ENCODE results near the gene GAPT.

Gene GAPT

GRCh38 chr5:58490402-58491050 is 709 bp upstream of the GAPT start:
- Histone ChIP-seq H3K4me3 (ENCODE audit: low read depth in 1 of 2, low read length in 2 of 2) (no peak overlapping the region), H3K9me3 (ENCODE audit: control insufficient read depth in 1 of 2, low read length in 2 of 2) (no peaks in the 10 kb centered on the region), H3K27ac (ENCODE audit: low read length) (no peak overlapping the region), H3K4me1 (ENCODE audit: control insufficient read depth in 1 of 2, insufficient read depth in 2 of 2, low read length in 2 of 2) (no peaks in the 10 kb centered on the region), H3K27me3 (ENCODE audit: low read depth, low read length) (no peaks in the 10 kb centered on the region), H3K36me3 (ENCODE audit: control insufficient read depth in 1 of 2, insufficient read depth in 2 of 2, low read length in 2 of 2) (no peaks in the 10 kb centered on the region)

GRCh38 chr5:58493141-58493540 is 1.9 kb downstream of the GAPT start:
- Histone ChIP-seq H3K4me1 (ENCODE audit: control insufficient read depth in 1 of 2, insufficient read depth in 2 of 2, low read length in 2 of 2) (no peaks in the 10 kb centered on the region), H3K9me3 (ENCODE audit: control insufficient read depth in 1 of 2, low read length in 2 of 2) (no peaks in the 10 kb centered on the region), H3K27ac (ENCODE audit: low read length) (no peak overlapping the region), H3K36me3 (ENCODE audit: control insufficient read depth in 1 of 2, insufficient read depth in 2 of 2, low read length in 2 of 2) (no peaks in the 10 kb centered on the region), H3K4me3 (ENCODE audit: low read depth in 1 of 2, low read length in 2 of 2) (no peak overlapping the region), H3K27me3 (ENCODE audit: low read depth, low read length) (no peaks in the 10 kb centered on the region)

GRCh38 chr5:58496488-58496887 is 5.3 kb downstream of the GAPT start:
- no peaks in the 10 kb centered on the region for H3K9me3 ChIP-seq (ENCODE audit: control insufficient read depth in 1 of 2, low read length in 2 of 2)
- H3K27ac ChIP-seq (ENCODE audit: low read length) = no peak overlapping the region
- H3K27me3 ChIP-seq (ENCODE audit: low read depth, low read length) = no peaks in the 10 kb centered on the region
- H3K4me1 ChIP-seq (ENCODE audit: control insufficient read depth in 1 of 2, insufficient read depth in 2 of 2, low read length in 2 of 2) = no peaks in the 10 kb centered on the region
- H3K36me3 ChIP-seq (ENCODE audit: control insufficient read depth in 1 of 2, insufficient read depth in 2 of 2, low read length in 2 of 2) = no peaks in the 10 kb centered on the region
- no peak overlapping the region for H3K4me3 ChIP-seq (ENCODE audit: low read depth in 1 of 2, low read length in 2 of 2)

- Histone ChIP-seq H3K27ac (ENCODE audit: low read length) (no peak overlapping the region), H3K4me3 (ENCODE audit: low read depth in 1 of 2, low read length in 2 of 2) (no peak overlapping the region), H3K9me3 (ENCODE audit: control insufficient read depth in 1 of 2, low read length in 2 of 2) (no peaks in the 10 kb centered on the region), H3K4me1 (ENCODE audit: control insufficient read depth in 1 of 2, insufficient read depth in 2 of 2, low read length in 2 of 2) (no peaks in the 10 kb centered on the region), H3K36me3 (ENCODE audit: control insufficient read depth in 1 of 2, insufficient read depth in 2 of 2, low read length in 2 of 2) (no peaks in the 10 kb centered on the region), H3K27me3 (ENCODE audit: low read depth, low read length) (no peaks in the 10 kb centered on the region)
These were observed 6.2 kb downstream of the GAPT start for GRCh38 chr5:58497386-58497785.

GRCh38 chr5:58497921-58498320 is 6.7 kb downstream of the GAPT start:
- H3K27ac ChIP-seq (ENCODE audit: low read length) = no peak overlapping the region
- no peak overlapping the region for H3K4me3 ChIP-seq (ENCODE audit: low read depth in 1 of 2, low read length in 2 of 2)
- H3K27me3 ChIP-seq (ENCODE audit: low read depth, low read length) = no peaks in the 10 kb centered on the region
- H3K9me3 ChIP-seq (ENCODE audit: control insufficient read depth in 1 of 2, low read length in 2 of 2) = no peaks in the 10 kb centered on the region
- no peaks in the 10 kb centered on the region for H3K36me3 ChIP-seq (ENCODE audit: control insufficient read depth in 1 of 2, insufficient read depth in 2 of 2, low read length in 2 of 2)
- H3K4me1 ChIP-seq (ENCODE audit: control insufficient read depth in 1 of 2, insufficient read depth in 2 of 2, low read length in 2 of 2) = no peaks in the 10 kb centered on the region

GRCh38 chr5:58498340-58498942 is 7.2 kb downstream of the GAPT start:
- no peaks in the 10 kb centered on the region for H3K4me1 ChIP-seq (ENCODE audit: control insufficient read depth in 1 of 2, insufficient read depth in 2 of 2, low read length in 2 of 2)
- no peak overlapping the region for H3K4me3 ChIP-seq (ENCODE audit: low read depth in 1 of 2, low read length in 2 of 2)
- H3K36me3 ChIP-seq (ENCODE audit: control insufficient read depth in 1 of 2, insufficient read depth in 2 of 2, low read length in 2 of 2) = no peaks in the 10 kb centered on the region
- H3K27ac ChIP-seq (ENCODE audit: low read length) = no peak overlapping the region
- no peaks in the 10 kb centered on the region for H3K9me3 ChIP-seq (ENCODE audit: control insufficient read depth in 1 of 2, low read length in 2 of 2)
- no peaks in the 10 kb centered on the region for H3K27me3 ChIP-seq (ENCODE audit: low read depth, low read length)

GRCh38 chr5:58499231-58499630 is 8.0 kb downstream of the GAPT start:
- no peaks in the 10 kb centered on the region for H3K27me3 ChIP-seq (ENCODE audit: low read depth, low read length)
- H3K27ac ChIP-seq (ENCODE audit: low read length) = no peak overlapping the region
- no peaks in the 10 kb centered on the region for H3K4me1 ChIP-seq (ENCODE audit: control insufficient read depth in 1 of 2, insufficient read depth in 2 of 2, low read length in 2 of 2)
- H3K36me3 ChIP-seq (ENCODE audit: control insufficient read depth in 1 of 2, insufficient read depth in 2 of 2, low read length in 2 of 2) = no peaks in the 10 kb centered on the region
- H3K9me3 ChIP-seq (ENCODE audit: control insufficient read depth in 1 of 2, low read length in 2 of 2) = no peaks in the 10 kb centered on the region
- no peak overlapping the region for H3K4me3 ChIP-seq (ENCODE audit: low read depth in 1 of 2, low read length in 2 of 2)

- H3K4me3 ChIP-seq (ENCODE audit: low read depth in 1 of 2, low read length in 2 of 2) = no peak overlapping the region
- no peaks in the 10 kb centered on the region for H3K36me3 ChIP-seq (ENCODE audit: control insufficient read depth in 1 of 2, insufficient read depth in 2 of 2, low read length in 2 of 2)
- no peak overlapping the region for H3K27ac ChIP-seq (ENCODE audit: low read length)
- no peaks in the 10 kb centered on the region for H3K9me3 ChIP-seq (ENCODE audit: control insufficient read depth in 1 of 2, low read length in 2 of 2)
- H3K4me1 ChIP-seq (ENCODE audit: control insufficient read depth in 1 of 2, insufficient read depth in 2 of 2, low read length in 2 of 2) = no peaks in the 10 kb centered on the region
- H3K27me3 ChIP-seq (ENCODE audit: low read depth, low read length) = no peaks in the 10 kb centered on the region
These were observed 8.7 kb downstream of the GAPT start for GRCh38 chr5:58499941-58500340.

GRCh38 chr5:58501778-58502417 is 10.7 kb downstream of the GAPT start:
- Histone ChIP-seq H3K36me3 (ENCODE audit: control insufficient read depth in 1 of 2, insufficient read depth in 2 of 2, low read length in 2 of 2) (no peaks in the 10 kb centered on the region), H3K9me3 (ENCODE audit: control insufficient read depth in 1 of 2, low read length in 2 of 2) (no peaks in the 10 kb centered on the region), H3K27me3 (ENCODE audit: low read depth, low read length) (no peaks in the 10 kb centered on the region), H3K4me3 (ENCODE audit: low read depth in 1 of 2, low read length in 2 of 2) (no peak overlapping the region), H3K27ac (ENCODE audit: low read length) (no peak overlapping the region), H3K4me1 (ENCODE audit: control insufficient read depth in 1 of 2, insufficient read depth in 2 of 2, low read length in 2 of 2) (no peaks in the 10 kb centered on the region)

- H3K36me3 ChIP-seq (ENCODE audit: control insufficient read depth in 1 of 2, insufficient read depth in 2 of 2, low read length in 2 of 2) = no peaks in the 10 kb centered on the region
- H3K27ac ChIP-seq (ENCODE audit: low read length) = no peak overlapping the region
- no peaks in the 10 kb centered on the region for H3K9me3 ChIP-seq (ENCODE audit: control insufficient read depth in 1 of 2, low read length in 2 of 2)
- no peaks in the 10 kb centered on the region for H3K4me1 ChIP-seq (ENCODE audit: control insufficient read depth in 1 of 2, insufficient read depth in 2 of 2, low read length in 2 of 2)
- no peak overlapping the region for H3K4me3 ChIP-seq (ENCODE audit: low read depth in 1 of 2, low read length in 2 of 2)
- H3K27me3 ChIP-seq (ENCODE audit: low read depth, low read length) = no peaks in the 10 kb centered on the region
These were observed 12.3 kb downstream of the GAPT start for GRCh38 chr5:58503390-58504046.

- H3K36me3 ChIP-seq (ENCODE audit: control insufficient read depth in 1 of 2, insufficient read depth in 2 of 2, low read length in 2 of 2) = no peaks in the 10 kb centered on the region
- no peaks in the 10 kb centered on the region for H3K9me3 ChIP-seq (ENCODE audit: control insufficient read depth in 1 of 2, low read length in 2 of 2)
- no peak overlapping the region for H3K4me3 ChIP-seq (ENCODE audit: low read depth in 1 of 2, low read length in 2 of 2)
- H3K4me1 ChIP-seq (ENCODE audit: control insufficient read depth in 1 of 2, insufficient read depth in 2 of 2, low read length in 2 of 2) = no peaks in the 10 kb centered on the region
- H3K27me3 ChIP-seq (ENCODE audit: low read depth, low read length) = no peaks in the 10 kb centered on the region
- no peak overlapping the region for H3K27ac ChIP-seq (ENCODE audit: low read length)
These were observed 13.5 kb downstream of the GAPT start for GRCh38 chr5:58504766-58505165.

Measured in muscle layer of duodenum (tissue), 2 donors.